ENCODE measurements around the gene SSU72. TPM values are rescaled to one million over a fixed set of nuclear protein-coding genes. Genes with fewer than 3 reads are reported as not detected.
A peak's percentile ranks its signal among the peaks of the same experiment; 100 is the strongest.

SSU72 gene
- polyA plus RNA-seq, 1 of the 3 experiments (the other 2 are of a cell fraction): 104 TPM

DNA sequence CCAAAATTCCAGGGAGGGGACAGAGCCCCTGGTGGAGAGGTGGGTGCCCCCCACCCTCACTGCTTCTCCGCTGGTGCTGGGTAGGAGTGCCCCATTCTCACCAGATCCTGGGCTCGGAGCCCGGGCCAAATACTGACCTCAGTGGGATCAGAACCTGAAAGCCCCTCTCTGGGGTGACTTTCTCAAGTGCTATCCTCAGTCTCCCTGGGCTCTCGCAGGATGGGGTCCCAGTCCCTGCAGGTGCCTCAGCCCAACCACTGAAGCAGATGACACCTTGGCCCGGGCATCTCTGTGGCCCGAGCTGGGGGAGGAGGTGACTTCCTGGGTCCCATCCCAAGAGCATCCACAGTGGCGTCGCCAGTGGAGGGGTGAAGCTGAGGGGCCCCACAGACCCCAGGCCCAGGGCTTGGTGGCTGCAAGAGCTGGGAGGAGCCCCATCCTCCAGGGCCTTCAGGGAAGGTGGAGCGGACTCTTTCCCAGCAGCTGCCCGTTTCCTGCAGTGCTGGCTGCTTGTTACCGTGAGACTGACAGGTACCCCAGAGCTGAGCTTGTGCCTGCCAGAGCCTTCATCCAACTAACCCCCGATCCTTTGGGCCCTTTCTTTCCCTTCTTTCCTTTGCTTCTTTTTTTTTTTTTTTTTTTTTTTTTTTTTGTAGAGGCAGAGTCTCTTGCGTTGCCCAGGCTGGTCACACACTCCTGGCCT lies 29.2 kb upstream of the SSU72 start:
- Histone ChIP-seq H3K27me3 (ENCODE audit: insufficient read depth) (no peaks in the 10 kb centered on the region), H3K4me3 (ENCODE audit: low read depth in 2 of 2, low read length in 1 of 2) (no peak overlapping the region)
- 82% methylated on average over 7 of the region's 13 CpGs for WGBS (ENCODE audit: low lambda C conversion rate)

DNA sequence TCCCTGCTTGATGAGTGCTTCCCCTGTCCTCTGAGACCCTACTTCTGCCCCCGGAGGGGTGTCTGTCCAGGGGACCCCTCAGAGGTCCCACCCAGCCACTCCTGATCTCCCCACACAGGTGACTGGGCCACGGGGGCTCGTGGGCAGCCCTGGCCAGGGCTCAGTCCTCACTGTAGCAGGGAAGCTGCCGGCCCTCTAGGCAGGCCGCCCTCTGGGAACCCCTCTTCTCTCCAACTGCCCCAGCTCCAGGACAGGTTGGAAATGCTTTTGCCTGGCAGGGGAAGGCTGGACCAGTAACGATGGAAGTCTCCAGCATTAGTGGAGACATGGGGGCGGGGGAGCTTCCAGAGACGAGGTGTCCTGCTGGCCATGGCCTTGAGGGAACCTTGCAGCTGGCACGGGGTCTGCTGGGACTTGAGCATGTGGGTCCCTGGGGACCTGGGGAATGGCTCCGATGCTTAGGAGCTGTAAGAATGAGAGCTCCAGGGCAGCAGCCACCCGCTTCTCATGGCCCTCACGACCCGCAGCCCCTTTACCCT lies 28.4 kb upstream of the SSU72 start:
- no peaks in the 10 kb centered on the region for H3F3A ChIP-seq (replicated peaks; ENCODE audit: insufficient read depth)
- no peak overlapping the region for H3K4me2 ChIP-seq
- no peak overlapping the region for H3K27ac ChIP-seq (ENCODE audit: low read depth in 2 of 2, low read length in 1 of 2)
- no peaks in the 10 kb centered on the region for H3K36me3 ChIP-seq (replicated peaks in 1 of 2; ENCODE audit: control insufficient read depth in 1 of 2, insufficient read depth in 2 of 2, low read length in 1 of 2)
- CTCF ChIA-PET: interaction anchor here (1.0 to 1.5 kb wide), 2 partner anchors 11 to 52 kb away, joined by 3 read pairs; no protein-coding TSS in a partner anchor
- no peaks in the 10 kb centered on the region for H3K9me2 ChIP-seq
- H3K79me2 ChIP-seq (ENCODE audit: insufficient read depth): no peaks in the 10 kb centered on the region
- POLR2A ChIA-PET: no interaction called here
- peaks cover 0 to 17% of the 10 kb centered on the region in 2 experiments; a peak in 1 of 4 replicates for H3K4me1 ChIP-seq (ENCODE audit: control insufficient read depth in 1 of 2, insufficient read depth in 2 of 2, low read depth in 1 of 2, low read length in 1 of 2)
- H3K4me3 ChIP-seq (ENCODE audit: low read depth in 2 of 2, low read length in 1 of 2): no peak overlapping the region
- H4K20me1 ChIP-seq (ENCODE audit: insufficient read depth): no peaks in the 10 kb centered on the region
- H3K27me3 ChIP-seq (ENCODE audit: insufficient read depth): no peaks in the 10 kb centered on the region
- no peak overlapping the region for H2AFZ ChIP-seq (ENCODE audit: low read depth)
- DNase-seq: peak; percentile 26
- H3K9me3 ChIP-seq: no peaks in the 10 kb centered on the region
- 63% methylated on average over 3 of the region's 13 CpGs for WGBS (ENCODE audit: low lambda C conversion rate)
- no peak for TF ChIP-seq MEF2A (IDR thresholded peaks at IDR 0.05; ENCODE audit: borderline replicate concordance, low read depth)
- TF ChIP-seq RAD21 (IDR thresholded peaks at IDR 0.05; ENCODE audit: low read length): no peak
- no peak for TF ChIP-seq TAF1 (IDR thresholded peaks at IDR 0.05; ENCODE audit: borderline replicate concordance, low read depth, low read length)
- TF ChIP-seq GATA2 (CRISPR knock-in tag; IDR thresholded peaks at IDR 0.05): no peak
- no peak for TF ChIP-seq MAX (IDR thresholded peaks at IDR 0.05; ENCODE audit: low read depth)
- TF ChIP-seq ELF1 (IDR thresholded peaks at IDR 0.05): no peak
- no peak for TF ChIP-seq IRF3 (IDR thresholded peaks at IDR 0.05; ENCODE audit: low read depth, low read length)
- no peak for TF ChIP-seq EZH2phosphoT487 (IDR thresholded peaks at IDR 0.05; ENCODE audit: borderline replicate concordance, low read depth)
- TF ChIP-seq JUND (IDR thresholded peaks at IDR 0.05): no peak
- TF ChIP-seq SIN3A (IDR thresholded peaks at IDR 0.05; ENCODE audit: borderline replicate concordance, low read depth, low read length): no peak
- TF ChIP-seq USF2 (IDR thresholded peaks at IDR 0.05; ENCODE audit: borderline replicate concordance, low read depth, low read length): no peak
- H3K9ac ChIP-seq: no peak overlapping the region

More for the DNA sequence above, 29.2 kb upstream of the SSU72 start:
- peaks cover 0 to 15% of the 10 kb centered on the region in 2 experiments; a peak in 1 of 4 replicates for H3K4me1 ChIP-seq (ENCODE audit: control insufficient read depth in 1 of 2, insufficient read depth in 2 of 2, low read depth in 1 of 2, low read length in 1 of 2)
- H3K9me3 ChIP-seq: no peaks in the 10 kb centered on the region
- CTCF ChIA-PET: interaction anchor here (1.0 to 1.5 kb wide), 2 partner anchors 10 to 53 kb away, joined by 3 read pairs; no protein-coding TSS in a partner anchor
- H3K9ac ChIP-seq: no peak overlapping the region
- H3K9me2 ChIP-seq: no peaks in the 10 kb centered on the region
- TF ChIP-seq RAD21 (IDR thresholded peaks at IDR 0.05; ENCODE audit: low read length) (no peak), SMC3 (IDR thresholded peaks at IDR 0.05; ENCODE audit: low read depth, low read length) (no peak), ELF1 (IDR thresholded peaks at IDR 0.05) (no peak), PBX3 (IDR thresholded peaks at IDR 0.05) (no peak), YY1 (IDR thresholded peaks at IDR 0.05; ENCODE audit: low read depth) (no peak)
- TF ChIP-seq, protein P1, sequence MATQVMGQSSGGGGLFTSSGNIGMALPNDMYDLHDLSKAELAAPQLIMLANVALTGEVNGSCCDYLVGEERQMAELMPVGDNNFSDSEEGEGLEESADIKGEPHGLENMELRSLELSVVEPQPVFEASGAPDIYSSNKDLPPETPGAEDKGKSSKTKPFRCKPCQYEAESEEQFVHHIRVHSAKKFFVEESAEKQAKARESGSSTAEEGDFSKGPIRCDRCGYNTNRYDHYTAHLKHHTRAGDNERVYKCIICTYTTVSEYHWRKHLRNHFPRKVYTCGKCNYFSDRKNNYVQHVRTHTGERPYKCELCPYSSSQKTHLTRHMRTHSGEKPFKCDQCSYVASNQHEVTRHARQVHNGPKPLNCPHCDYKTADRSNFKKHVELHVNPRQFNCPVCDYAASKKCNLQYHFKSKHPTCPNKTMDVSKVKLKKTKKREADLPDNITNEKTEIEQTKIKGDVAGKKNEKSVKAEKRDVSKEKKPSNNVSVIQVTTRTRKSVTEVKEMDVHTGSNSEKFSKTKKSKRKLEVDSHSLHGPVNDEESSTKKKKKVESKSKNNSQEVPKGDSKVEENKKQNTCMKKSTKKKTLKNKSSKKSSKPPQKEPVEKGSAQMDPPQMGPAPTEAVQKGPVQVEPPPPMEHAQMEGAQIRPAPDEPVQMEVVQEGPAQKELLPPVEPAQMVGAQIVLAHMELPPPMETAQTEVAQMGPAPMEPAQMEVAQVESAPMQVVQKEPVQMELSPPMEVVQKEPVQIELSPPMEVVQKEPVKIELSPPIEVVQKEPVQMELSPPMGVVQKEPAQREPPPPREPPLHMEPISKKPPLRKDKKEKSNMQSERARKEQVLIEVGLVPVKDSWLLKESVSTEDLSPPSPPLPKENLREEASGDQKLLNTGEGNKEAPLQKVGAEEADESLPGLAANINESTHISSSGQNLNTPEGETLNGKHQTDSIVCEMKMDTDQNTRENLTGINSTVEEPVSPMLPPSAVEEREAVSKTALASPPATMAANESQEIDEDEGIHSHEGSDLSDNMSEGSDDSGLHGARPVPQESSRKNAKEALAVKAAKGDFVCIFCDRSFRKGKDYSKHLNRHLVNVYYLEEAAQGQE (IDR thresholded peaks at IDR 0.05; ENCODE audit: low read depth, low read length): no peak
- H3K79me2 ChIP-seq (ENCODE audit: insufficient read depth): no peaks in the 10 kb centered on the region
- no peaks in the 10 kb centered on the region for H3K36me3 ChIP-seq (replicated peaks in 1 of 2; ENCODE audit: control insufficient read depth in 1 of 2, insufficient read depth in 2 of 2, low read length in 1 of 2)
- no peak for DNase-seq
- no peaks in the 10 kb centered on the region for H3F3A ChIP-seq (replicated peaks; ENCODE audit: insufficient read depth)
- H4K20me1 ChIP-seq (ENCODE audit: insufficient read depth): no peaks in the 10 kb centered on the region
- H2AFZ ChIP-seq (ENCODE audit: low read depth): no peak overlapping the region
- H3K4me2 ChIP-seq: no peak overlapping the region
- POLR2A ChIA-PET: no interaction called here
- no peak overlapping the region for H3K27ac ChIP-seq (ENCODE audit: low read depth in 2 of 2, low read length in 1 of 2)

Data from SK-N-SH (cell line).